GM18511 (cell line): ENCODE results near the gene TMCC1.
"Not testable (repeated sequence)": the region's sequence is repeated elsewhere in the genome, so short reads cannot be mapped to it uniquely, and the experiment has no call there.

Source experiments
- ATAC-seq: cut with Tn5 transposase; IDR thresholded peaks from one replicate; pipeline ENCODE4 v1.9.1; 2021; ENCODE audit warnings: mild to moderate bottlenecking, moderate library complexity; ENCODE audit not compliant: unreplicated experiment

TMCC1 gene

DNA sequence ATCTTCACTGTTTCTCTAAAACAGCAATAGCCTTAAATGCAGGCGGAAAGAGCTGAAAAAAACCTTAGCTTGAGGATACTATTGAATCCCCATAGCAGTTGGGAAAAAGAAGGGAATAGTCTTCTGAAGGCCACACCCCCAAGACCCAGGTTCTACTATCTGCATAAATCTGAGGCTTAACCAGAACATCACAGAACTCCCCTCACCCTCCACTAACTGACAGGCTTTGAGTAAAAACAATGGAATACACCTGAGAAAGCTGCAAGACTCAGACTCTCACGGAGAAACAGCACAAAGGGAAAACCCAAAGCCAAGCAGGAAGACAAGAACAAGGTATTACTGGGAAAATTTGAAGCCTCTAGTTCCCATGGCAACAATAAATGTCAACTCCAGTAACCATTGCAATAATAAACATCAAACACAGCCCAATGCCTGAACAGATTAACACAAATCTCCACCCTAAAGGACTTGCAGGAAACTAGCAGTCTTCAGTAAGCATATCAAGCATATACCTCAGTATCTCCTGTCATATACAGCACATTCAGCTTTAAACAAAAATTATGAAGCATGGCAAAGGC lies 56.4 kb downstream of the TMCC1 start:
- no peak for ATAC-seq

DNA sequence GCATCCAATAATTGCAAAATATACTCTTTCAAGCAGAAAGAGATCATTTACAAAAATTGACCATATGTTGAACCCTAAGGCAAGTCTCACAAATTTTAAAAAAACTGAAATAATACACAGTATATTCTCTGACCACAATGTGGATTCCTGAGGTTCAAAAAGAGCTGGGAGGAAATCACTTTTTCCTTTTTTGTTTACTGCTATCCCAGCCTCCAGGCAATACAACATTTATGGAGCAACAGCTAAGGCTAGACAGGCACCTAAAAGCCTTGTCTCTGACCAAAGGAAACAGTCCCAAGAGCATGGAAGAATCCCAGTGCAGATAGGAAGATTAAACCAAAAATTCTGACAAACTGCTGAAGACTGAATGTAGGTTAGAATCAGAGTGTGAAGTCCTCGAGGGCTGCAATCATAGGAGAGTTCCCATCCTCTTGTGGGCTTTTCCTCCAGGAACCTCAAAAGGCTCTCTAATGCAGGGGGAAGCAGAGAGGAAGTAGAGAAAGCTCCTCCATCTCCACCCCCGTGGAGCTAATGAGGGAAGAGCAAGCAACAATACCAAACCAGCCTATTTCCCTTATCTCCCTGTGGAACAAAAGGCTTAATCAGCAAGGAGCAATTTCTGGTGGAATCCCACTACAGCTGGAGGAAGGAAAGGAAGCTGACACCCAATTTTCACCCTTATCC lies 57.0 kb downstream of the TMCC1 start:
- no peak for ATAC-seq

DNA sequence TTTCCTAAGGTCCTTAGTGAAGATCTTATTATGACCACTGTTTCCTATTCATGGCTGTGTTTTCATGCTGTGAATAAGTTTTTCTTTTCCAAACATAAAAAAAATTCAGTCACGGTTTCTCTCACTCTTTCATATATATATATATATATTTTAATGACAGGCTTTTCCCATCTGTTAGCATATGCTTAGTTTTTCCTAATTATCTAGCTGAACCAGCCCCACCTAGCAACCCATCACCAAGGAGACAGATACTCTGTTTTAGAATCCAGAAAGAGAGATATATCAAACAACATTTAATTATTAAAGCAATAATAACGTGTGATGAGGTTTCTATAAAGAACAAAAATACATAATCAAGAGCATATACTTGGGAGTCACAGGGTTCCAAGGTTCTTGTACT lies 58.3 kb downstream of the TMCC1 start:
- ATAC-seq = no peak

DNA sequence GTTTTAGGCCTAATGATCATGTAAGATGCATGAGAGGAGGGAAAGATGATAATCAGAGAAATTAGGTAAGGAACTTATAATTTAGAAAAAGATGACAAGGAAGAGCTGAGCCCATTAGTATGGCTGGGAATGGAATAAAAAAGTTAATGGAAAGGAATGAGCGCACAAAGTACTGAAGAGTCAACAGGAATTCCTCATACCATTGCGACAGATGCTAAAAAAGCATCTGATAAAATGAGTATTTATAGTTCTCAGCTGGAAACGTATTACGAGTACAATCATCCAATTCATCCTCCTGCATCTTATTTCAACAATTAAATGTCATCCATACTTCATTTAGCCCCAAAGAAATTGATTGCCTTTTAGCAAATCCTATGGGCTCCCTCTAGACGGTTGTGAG lies 58.9 kb downstream of the TMCC1 start:
- ATAC-seq = no peak

DNA sequence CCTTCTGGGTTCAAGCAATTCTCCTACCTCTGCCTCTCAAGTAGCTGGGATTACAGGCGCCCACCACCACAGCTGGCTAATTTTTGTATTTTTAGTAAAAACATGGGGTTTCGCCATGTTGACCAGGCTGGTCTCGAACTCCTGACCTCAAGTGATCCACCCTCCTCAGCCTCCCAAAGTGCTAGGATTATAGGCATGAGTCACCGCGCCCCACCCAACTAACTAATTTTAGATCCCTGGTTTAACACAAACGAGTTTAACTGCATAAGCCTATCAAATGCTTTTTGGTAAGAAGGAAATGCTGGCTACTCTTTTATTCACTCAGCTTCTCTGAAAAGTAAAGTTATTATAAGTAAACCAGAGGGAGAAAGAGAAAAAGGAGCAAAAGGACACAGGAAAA lies 61.6 kb downstream of the TMCC1 start:
- ATAC-seq = not testable (repeated sequence)

DNA sequence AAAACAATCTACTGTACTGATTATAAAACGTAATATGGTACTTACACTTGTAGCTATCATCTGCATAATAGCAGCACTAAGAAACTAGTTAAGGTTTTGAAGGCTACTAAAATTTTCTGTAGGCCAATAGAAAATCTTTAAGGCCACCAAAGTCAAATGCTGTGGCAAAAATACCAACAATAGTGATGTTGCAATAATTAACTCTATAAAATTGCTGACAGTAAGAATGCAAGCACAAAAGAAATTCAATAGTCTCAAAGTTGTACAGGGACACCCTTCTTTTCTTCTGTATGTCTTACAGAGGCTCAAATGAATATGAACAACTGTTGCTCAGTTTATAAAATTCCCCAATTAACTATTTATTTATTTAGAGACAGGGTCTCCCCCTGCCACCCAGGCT lies 62.0 kb downstream of the TMCC1 start:
- ATAC-seq = no peak

DNA sequence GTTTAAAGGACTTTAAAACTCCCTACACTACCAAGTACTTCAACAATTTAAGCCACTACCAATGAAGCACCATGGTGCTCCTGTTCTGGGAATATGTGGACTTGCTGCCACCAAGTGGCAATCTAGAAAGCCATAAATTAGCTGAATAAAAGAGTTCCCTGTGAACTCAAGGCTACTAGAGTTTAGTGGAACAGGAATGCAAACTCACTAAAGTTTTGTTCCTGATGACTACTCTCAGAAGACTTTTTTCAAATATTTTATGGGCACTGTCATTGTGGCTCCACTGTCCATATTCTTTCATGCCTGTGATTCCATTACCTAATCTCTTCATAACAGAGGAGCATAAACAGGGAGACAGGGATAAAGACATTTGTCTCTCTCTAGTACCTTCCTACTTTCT lies 63.9 kb downstream of the TMCC1 start:
- no peak for ATAC-seq

DNA sequence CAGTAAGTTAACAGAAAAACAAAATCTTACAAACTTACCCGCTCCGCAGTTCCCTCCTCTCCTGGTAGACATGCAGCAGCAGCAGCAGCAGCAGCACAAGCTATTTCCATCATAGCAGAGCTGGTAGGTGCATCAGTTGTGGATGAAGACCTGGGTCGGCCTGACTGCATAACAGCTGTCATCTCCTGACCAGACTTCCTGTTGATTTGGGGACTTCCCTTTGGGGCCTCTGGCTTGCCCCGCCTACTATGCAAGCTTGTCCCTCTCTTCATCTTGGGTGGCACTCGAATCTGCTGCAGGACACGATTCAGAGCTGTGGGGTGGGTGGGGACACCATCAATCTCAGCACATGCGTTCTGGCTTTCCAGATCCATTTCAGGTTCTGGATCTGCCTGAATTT lies 65.7 kb downstream of the TMCC1 start:
- ATAC-seq = peak; percentile 95

DNA sequence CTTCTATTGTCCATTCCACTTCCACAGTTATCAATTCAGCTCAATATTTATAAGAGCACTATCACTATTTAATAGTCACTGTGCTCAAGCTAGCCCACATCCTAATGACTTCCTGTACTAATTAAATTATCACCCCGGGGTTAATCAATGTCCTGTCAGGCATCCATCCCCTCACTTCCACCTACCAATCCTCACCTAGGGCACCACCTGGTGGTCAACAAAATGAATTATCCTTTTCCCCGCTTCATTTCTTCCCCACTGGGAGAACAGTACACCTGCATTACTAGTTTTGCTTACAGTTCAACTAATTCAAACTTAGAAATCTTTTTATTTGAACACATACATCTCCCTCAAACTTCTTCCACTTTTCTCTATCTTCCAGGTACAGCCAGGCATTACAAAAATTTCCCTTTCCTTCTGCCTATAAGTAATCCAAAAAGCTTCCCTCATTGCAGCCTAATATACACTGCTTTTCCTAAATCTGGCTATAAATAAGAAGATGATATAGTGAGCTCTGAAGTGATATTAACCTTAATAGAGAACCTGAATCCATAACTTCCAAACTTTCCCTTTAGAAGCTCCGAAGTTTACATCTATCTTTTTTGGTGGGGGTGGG lies 68.5 kb downstream of the TMCC1 start:
- peak; percentile 49 for ATAC-seq

DNA sequence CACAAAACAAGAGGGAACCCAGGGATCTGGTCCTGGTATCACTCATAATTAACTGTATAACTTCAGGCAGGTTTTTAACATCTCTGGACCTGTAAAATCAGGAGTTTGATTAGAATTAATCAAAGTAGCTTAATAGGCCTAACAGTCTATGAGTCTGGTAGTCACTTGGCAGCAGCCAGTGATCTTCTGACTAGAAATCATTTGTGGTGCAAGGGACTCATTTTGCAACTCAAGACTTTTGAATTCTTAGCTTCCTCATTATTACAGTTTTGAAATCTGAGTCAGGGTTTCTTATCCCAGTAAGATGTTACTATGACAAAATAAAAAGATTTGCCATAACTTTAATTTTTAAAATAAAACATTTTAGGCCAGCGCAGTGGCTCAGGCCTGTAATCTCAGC lies 70.8 kb downstream of the TMCC1 start:
- ATAC-seq = no peak

DNA sequence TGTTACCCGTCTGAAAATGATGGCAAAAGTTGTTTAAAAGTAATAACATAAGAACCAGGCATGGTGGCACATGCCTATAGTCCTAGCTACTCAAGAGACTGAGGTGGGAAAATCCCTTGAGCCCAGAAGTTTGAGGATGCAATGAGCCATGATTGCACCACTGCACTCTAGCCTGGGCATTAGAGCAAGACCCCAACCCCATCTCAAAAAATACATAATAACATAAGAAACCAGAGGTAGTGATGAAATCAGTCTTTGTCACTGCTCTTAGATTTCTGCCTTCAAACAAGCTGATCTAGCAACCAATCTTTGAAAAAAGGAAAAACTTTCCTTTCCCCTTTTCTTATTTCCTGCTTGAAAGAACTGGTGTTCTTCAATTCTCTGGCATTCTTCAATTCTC lies 71.3 kb downstream of the TMCC1 start:
- no peak for ATAC-seq

DNA sequence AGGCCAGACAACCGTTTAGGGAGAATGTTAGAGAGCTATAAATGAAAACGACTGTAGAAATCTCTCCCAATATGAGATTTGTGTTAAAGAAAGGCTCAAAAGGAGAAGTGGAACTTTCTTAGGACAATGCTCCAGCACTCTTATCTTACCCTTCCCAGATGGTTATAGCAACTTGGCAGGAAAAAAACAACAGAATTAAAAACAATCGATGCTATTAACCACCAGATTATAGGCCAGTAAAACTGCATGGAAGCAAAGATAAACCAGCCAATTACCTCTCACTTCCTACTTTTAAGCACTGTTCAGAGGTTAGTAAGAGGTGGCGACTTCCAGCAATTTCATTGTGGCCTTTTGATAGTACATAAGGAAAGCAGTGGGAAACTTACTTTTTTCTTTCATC lies 72.9 kb downstream of the TMCC1 start:
- no peak for ATAC-seq

DNA sequence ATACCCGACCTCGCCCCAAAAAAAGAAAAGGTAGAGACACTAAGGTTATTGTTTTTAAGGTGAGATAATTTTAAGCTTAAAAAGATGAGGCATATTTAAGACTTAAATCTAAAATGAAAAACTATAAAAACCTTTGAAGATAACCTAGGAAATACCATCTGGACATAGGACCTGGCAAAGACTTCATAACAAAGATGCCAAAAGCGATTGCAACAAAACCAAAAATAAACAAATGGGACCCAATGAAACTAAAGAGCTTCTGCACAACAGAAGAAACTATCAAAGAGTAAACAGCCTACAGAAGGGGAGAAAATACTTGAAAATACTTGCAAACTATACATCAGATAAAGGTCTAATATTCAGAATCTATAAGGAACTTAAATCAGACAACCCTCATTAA lies 80.9 kb downstream of the TMCC1 start:
- ATAC-seq = no peak

DNA sequence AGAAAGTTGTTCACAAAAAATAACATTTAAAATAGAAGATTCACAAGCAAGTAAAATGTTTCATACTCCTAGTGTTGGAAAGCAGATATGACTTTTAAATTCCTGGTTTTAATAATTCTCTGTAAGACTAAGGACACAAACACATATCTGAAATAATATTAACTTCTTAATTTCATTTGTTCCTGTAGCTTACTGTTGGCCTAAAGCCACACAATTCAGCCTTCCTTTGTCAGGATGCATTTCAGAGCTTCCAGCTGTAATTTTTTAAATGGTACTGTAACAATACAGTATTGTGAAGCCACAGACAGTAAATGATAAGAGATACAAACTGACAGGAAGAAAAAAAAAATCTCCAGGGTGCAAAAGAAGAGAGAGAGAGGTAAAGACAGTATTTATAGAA lies 84.2 kb downstream of the TMCC1 start:
- no peak for ATAC-seq

DNA sequence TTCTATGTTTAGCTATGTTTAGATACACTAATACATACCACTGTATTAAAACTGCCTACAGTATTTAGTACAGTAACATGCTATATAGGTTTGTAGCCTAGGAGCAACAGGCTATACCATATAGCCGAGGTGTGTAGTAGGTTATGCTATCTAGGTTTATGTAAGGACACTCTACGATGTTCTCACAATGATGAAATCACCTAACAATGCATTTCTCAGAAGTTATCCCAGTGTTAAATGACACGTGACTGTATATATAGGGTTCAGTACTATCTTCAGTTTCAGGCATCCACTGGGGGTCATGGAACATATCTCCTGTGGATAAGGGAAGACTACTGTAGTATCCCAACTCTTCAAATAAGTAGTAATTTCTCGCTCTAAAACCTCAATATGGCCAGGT lies 97.4 kb downstream of the TMCC1 start:
- no peak for ATAC-seq

DNA sequence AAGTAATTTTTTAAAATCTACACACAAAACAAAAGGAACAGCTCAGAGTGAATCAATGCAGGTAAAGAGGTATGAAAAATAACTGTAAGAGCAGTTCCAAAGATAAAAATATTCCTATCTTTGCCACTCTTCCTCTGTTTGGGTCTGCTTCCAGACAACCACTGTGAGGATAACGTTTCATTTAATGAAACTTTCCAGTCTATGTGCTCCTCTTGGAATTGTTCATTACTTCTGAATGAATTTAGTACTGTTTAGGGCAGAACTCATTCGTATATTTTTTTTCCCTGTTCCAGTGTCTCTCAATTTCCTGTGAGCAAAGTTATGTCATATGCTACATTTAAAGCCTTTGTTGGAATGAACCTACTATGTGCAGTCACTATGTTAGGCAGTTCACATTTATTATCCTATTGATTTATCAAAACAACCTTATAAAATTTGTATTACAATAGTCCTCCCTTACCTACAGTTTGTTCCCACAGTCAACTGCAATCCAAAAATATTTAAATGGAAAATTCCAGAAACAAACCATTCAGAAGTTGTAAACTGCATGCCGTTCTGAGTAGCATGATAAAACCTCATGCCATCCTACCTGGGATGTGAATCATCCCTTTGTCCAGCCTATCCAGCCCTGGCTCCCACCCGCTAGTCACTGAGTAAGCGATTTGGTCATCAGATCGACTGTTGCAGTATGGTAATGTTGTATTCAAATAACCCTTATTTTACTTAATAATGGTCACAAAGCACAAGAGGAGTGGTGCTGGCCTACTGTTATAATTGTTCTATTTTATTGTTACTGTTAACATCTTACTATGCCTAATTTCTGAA lies 98.1 kb downstream of the TMCC1 start:
- ATAC-seq = no peak

DNA sequence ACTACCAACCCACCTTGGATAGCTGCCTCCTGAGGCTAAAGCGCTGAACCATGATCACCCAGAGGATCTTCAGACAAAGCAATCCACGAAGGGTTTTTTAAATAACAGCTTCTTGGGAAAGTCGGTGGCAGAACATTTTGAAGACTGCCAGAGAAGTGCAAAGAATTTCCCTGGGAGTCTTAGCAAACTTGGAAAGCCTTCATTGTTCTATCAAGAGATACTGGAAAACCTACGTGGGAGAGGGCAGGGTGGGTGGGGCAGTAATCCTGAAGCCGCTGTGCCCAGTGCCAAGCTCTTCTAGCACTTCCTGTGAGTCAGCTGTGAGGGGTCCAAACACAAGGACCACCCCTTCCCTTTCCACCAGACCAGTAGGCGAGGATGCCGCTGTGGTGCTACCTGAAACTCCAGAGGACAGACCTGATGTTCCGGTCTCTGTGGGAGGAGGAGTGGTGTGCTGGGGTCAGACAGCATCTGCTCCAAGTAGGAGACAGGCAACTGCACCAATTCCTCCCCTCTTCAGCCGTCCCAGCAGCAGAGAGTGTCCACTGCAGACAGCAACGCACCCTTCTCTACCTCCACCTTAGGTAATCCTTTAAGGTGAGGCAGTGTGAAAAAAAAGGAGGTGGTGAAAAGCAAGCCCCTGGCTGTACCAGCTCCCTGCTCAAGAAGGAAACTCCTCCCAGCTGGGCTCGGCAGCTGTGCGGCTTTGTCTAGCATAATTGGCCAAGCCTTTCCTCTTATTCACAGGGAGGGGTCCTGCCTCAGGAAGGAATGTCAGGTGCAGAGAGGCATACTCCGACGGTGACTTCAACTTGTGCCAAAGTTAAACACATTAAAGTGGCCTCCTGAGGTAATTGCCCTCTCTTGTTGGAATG lies 99.0 kb downstream of the TMCC1 start:
- no peak for ATAC-seq

DNA sequence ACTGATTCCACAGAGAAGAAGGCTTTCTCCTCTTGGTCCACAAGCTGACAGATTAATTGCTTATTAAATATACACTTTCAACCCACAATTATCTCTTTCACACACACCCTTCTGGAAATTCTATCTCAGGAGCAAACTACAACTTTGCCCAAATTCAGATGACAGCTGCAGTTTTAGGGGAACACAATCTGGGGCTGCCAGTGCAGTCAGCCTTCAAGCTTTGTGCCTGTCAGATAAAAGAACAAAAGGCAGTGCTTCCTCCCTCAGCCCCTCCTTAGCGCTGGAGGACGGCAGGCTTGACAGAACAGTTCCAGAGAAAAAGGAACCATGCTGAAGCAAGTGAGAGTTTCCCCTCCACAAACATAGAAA lies 99.6 kb downstream of the TMCC1 start:
- ATAC-seq = no peak

DNA sequence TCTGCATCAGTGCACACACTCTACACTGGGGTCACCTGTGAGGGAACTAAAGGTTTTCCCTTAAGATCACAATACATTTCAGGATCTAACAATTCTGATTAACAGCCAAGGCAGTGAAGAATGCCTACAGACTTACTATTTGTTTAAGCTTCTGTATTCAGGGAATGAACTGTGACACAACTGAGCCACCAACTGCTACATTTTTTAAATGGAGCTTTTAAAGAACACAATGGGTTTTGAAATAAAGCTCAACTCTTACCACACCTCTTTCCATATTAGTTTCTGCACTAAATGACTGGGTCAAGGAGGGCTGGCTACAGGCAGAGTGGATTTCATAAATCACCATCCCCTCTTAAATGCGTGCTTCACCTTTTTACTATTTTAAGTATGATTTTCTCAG lies 100.2 kb downstream of the TMCC1 start:
- ATAC-seq = no peak

DNA sequence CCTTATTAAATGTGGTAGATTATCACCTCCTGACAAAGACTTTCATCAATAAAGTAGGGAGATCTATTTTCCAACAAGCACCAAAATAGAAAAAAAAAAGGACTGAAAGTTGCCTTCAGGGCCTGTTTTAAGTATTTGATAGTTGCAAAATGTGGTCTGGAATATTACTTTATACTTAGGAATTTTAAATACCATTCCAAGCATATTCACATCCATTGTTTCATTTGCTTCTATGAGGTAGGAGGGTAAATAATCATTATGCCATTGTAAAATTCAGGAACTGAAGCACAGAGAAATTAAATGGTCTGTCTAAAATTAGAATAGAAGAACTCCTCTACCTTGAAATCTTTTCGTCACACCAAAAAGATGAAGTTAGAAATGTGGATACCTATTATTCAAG lies 110.0 kb downstream of the TMCC1 start:
- no peak for ATAC-seq

DNA sequence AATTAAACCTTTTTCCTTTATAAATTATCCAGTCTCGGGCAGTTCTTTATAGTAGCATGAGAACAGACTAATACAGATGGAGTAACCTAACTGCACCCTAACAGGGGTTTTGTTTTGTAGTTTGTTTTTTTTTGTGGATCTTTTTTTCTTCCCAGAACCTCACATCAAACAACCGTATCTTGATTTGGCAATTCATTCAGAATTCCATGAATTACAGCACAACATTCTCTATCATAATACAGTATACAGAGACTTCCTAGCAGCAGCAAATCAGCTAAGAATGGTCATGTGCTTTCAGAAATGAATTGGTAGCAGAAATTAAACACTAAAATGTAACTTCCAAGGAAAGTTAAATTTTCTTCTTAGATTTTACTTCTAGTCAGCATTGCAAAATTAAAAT lies 114.6 kb downstream of the TMCC1 start:
- ATAC-seq = no peak
